ENCODE measurements around the gene RFC3.

Gene RFC3

GRCh38 chr13:33868343-33868994 lies 50.5 kb downstream of the RFC3 start:
- DNase-seq = no peak

- DNase-seq = no peak
Observed at GRCh38 chr13:33869005-33869404, 51.1 kb downstream of the RFC3 start.

DNA sequence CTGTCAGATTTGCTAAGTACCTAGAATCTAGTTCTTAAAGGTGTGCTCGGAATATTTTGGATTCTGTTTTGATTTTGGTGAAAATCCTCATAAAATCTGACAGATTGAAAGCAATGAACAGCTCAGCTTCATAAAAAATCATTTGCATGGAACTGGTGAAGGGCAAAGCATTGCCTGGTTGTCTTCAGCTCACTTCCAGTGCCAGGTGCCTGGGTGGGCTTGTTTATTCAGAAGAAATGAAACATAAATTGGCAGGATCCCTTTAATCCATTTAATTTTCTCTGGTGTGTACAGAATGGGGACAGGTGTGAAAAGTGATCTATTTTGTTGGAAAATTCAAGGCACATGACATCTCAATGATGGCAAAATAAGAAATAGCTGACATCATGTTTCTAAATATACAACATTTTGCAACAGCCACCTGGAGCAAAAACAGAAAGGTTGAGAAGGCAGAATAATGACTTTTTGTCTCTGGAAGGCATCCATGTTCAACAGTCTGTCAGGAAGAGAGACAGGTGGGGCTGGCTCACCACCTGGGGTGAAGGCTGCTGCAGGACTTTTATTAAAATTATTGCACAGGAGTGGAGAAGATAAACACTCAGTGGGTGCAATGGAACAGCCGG lies 52.2 kb downstream of the RFC3 start:
- no peak for DNase-seq

DNA sequence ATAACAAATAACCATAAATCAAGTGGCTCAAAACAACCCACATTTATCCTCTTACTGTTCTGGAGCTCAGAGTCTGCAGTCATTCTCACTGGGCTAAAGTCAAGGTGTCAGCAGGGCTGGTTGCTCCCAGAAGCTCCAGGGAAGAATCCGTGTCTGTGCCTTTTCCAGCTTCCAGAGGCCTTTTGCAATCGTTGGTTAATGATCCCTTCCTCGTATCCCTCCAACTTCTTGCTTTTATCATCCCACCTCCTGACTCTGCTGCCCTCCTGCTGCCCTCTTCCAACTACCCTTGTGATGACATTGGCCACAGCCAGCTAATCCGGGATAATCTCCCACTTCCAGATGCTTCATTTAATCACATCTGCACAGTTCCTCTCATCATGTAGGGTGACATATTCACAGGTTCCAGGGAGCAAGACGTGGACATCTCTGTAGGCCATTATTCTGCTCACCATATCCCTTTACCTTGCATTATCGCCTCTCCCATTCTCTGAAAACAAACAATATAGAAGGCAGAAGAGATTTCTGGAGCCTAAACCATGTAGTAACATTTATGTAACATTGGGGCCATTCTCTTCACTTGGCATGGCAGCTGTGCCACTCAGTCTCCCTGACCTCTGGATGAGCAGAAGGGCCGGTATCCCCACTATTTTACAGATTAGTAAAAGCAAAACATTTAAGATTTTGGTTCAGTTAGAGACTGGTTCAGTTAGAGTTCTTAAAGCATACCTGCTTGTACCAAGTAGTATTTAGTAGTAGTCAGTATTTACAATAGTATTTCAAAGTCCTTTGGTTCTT lies 53.5 kb downstream of the RFC3 start:
- no peak for DNase-seq

DNA sequence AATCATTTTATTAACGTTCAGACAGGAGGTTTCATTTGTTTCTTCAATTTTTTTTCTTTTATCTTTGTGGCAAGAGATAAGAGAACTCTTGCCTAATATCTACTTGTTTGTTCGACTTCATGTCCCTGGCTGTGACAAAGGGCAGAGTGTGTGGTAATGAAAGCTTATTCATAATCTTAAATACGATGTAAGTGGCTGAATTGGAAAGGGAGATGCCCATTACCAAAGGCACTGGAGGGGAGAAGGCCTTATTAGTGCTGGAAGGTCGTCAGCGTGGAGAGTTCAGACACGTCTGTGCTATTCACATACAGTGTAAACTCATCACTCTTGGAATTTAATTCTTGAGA lies 54.0 kb downstream of the RFC3 start:
- DNase-seq = no peak

DNA sequence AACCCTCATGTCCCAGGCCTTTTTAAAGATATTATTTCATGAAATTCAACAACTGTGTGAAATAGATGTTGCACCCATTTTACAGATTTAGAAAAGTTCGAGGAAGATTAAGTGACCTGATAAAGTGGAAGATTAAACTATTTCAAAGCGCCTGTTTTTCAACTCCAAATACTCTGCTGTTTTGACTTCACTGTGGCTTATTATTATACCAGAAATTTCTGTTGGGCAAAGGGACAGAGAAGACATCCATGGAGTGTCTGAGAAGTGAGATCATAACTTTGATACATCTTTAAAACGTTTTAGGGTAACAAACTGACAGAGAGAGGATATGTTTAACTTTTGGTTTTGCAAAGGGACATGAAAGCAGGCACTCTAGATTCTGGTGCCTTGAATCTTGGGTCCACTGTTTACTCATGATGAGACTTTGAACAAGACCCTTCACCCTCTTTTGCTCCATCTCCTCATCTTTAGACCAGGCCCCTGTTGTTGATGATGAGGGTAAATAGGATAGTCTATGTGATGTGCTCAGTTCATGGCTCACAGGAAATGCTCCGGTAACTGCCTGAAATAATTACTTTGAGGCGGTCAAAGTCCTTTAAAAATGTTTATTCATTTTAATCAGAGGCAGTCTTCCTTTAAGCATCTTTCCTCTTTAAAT lies 55.4 kb downstream of the RFC3 start:
- no peak for DNase-seq

GRCh38 chr13:33874871-33875270 lies 56.9 kb downstream of the RFC3 start:
- DNase-seq = no peak

DNA sequence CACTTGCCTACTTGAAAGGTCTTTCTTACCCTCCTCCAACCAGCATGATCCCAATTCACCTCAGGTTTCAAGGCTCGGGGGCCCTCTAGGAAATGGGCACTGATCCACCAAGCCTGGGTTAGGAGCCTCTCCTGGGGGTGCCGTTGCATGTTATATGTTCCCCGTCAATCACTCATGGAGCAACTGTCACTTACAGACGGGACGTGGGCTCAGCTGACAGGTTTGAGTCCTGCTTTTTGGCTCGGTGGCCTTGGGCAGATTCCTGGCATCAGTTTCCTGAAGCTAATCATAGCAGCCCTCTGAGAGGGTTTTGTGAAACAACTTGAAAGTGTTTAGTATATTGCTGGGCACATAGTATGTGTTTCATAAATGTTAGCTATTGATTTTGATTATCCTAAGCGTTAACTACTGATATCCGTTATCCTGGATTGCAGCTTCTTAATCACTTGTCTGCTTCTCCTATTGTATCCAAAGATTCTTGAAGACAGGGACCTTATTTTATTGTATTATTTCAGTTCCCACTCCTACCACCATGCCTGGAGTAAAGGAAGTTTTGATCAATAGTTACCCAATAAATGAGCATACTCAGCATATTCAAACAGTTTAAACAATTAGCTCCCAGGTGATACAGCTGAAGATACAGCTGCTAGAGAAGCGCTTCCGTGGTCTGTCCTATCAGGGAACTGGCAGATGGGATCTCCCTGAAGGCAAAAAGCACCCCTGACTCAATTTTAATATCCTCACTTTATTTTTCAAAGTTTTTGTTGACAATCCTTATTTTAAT lies 57.9 kb downstream of the RFC3 start:
- no peak for DNase-seq

GRCh38 chr13:33876716-33877394 lies 58.9 kb downstream of the RFC3 start:
- no peak for DNase-seq

DNA sequence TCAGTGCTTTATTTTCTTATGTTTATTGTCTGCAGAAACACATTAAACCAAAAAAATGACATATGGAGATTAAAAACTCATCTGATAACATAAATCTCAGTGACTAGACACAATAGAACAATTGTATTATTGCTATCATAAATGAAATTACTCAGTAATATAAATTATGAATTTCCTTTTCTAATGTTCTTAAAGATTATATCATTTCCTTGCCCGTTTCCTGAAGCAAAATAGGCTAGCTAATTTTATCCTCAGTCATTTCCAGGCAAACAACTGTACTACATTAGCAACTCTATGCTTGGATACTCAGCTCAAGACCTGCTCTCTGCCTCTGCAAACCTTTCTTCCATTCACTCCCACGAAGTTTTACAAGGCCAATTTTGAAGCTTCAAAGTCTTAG lies 61.2 kb downstream of the RFC3 start:
- no peak for DNase-seq

- DNase-seq = no peak
Observed at GRCh38 chr13:33882804-33883203, 64.9 kb downstream of the RFC3 start.

DNA sequence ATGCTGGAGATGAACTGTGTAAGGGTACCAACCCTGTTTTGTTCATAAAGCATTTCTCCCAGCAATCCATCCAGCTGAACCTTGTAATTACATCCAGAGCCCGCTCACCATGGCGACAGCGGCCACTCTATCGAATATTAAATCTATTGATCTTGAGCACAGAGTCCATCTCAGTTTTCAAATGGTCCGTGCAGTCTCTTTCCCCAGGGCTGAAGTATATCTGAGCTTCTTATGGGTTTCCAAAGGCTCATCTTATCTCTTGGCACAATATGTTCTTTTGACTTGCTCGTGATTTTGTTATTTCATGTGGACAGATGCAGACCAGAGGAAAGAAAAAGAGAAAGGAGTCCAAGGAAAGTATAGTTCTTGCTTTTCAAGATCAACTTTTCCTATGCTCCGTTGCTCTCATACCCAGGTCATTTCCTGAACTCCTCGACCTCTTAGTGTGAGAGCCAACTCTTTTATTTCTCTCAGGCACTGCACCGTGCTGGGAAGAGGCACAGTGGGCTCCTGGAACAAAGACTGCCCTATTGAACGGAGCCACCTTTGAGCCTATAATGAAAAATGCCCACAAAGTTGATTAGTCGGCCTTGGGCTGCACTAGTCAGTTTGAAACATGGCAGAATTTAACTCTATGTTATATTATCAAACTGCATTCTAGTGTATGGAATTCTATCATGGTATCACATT lies 66.7 kb downstream of the RFC3 start:
- peak in 1 of 2 experiments; percentile 1 for DNase-seq
